Pancreas (tissue), 10 donors: ENCODE results near the gene FEM1A. TPM values are rescaled to one million over a fixed set of nuclear protein-coding genes. Genes with fewer than 3 reads are reported as not detected.
A peak's percentile ranks its signal among the peaks of the same experiment; 100 is the strongest.
"Not testable (repeated sequence)": the region's sequence is repeated elsewhere in the genome, so short reads cannot be mapped to it uniquely, and the experiment has no call there.

ENCODE experiments used
- ATAC-seq, 4 donors: fragments of 200-7000 bp; cut with Tn5 transposase; one replicate each; pipeline versions ENCODE4 v1.8.0 to v1.9.1; 2020; ENCODE audit warnings: mild to moderate bottlenecking in 4 of 4, moderate library complexity in 4 of 4
- DNase-seq, 6 donors: peaks; one replicate each; pipeline ENCODE4 v3.0.0-alpha.2; 2020
- FAIRE-seq: peaks from 2 replicates; lab custom pipeline; 2012; peaks lifted over from hg19 to GRCh38; lab: Jason Lieb, UNC
- H3K27ac ChIP-seq, 4 donors: fragments of 200-600 bp; sonication (generic); 1 replicate in 3 of 4; 2 replicates in 1 of 4; pipeline versions ENCODE4 v1.5.0 to v1.8.0; 2020
- H3K27me3 ChIP-seq, 4 donors: fragments of 200-600 bp; one replicate each; pipeline ENCODE4 v1.8.0; 2021
- H3K36me3 ChIP-seq, 3 donors: fragments of 200-600 bp; sonication (generic) in 1 of 3; one replicate each; pipeline versions ENCODE4 v1.5.0 to v1.8.0; 2020 to 2021
- H3K4me1 ChIP-seq, 3 donors: fragments of 200-600 bp; one replicate each; pipeline ENCODE4 v1.8.0; 2021
- H3K4me3 ChIP-seq, 4 donors: fragments of 200-600 bp; sonication (generic) in 2 of 4; one replicate each; pipeline versions ENCODE4 v1.5.0 to v1.8.0; 2020 to 2021
- H3K9me3 ChIP-seq, 4 donors: fragments of 200-600 bp; one replicate each; pipeline ENCODE4 v1.8.0; 2021
- CTCF ChIP-seq, 4 donors: fragments of 200-600 bp; sonication (generic) in 3 of 4; IDR thresholded peaks; one replicate each; pipeline versions ENCODE4 v1.5.0 to v1.8.0; 2021; ENCODE audit warnings: antibody characterized with exemption in 4 of 4
- WGBS, 2 donors: extraction: QIAGEN DNeasy Blood & Tissue Kit; methylation state at CpG; one replicate each; pipeline ENCODE4 v1.1.7; 2013; 5-methylcytosine and 5-hydroxymethylcytosine counted together
- intact Hi-C, 3 donors: fragments of 100-400 bp; cut with DNase I; formaldehyde crosslinking; loops; one replicate each; pipeline versions ENCODE4 v1.11.1 to v1.14.2; 2022
- polyA plus RNA-seq, 2 donors: library from polyadenylated mRNA; stranded (reverse); fragments of 200-250 nt; gene quantifications; one replicate each; pipeline ENCODE4 v1.2.3, GENCODE V29; 2013
- total RNA-seq, 6 donors: library from RNA; stranded (reverse); fragmentation: NEBNext Ultra II Directional in 4 of 6; extraction: Animal tissue kit (Norgen Biotek cat#: 25700) in 4 of 6; gene quantifications; one replicate each; pipeline versions ENCODE4 v1.2.1 to v1.2.4, GENCODE V29; 2021 to 2023
- donor health status: healthy with polysubstance abuse.
- donor health status: DM: no; HTN: no; CAD: no; lungs with moderate emphysema.
- donor health status: DM: no; HTN: no; CAD: no.
- donor health status: control.
- donor health status: control.
- donor health status: Bipolar disorder and iron deficiency.
- donor health status: DM: yes; HTN: yes; CAD: no.
- donor health status: DM: no; HTN: no; CAD: no.
- donor health status: DM: no; HTN: no; CAD: no.
- donor health status: DM: yes; HTN: yes; CAD: no.

The FEM1A gene
- total and polyA plus RNA-seq, 8 donors, result 3.3 to 9.2 (median 5.9) TPM

GRCh38 chr19:4830332-4830731, 38.8 kb downstream of the FEM1A start:
- intact Hi-C loops, result no loop called here
- WGBS, 2 donors, result 88 to 92% methylated on average over 6 of the region's 6 CpGs
- FAIRE-seq (no peak), DNase-seq (no peak), ATAC-seq (no peak)
- H3K27me3 ChIP-seq, result no peaks in the 10 kb centered on the region
- peak overlapping the region in 2 of 4 donors; percentile 90 to 92 for H3K4me3 ChIP-seq
- TF ChIP-seq CTCF (IDR thresholded peaks at IDR 0.05), result no peak
- peak overlapping the region; percentile 10 to 96 (median 92) for H3K27ac ChIP-seq
- H3K36me3 ChIP-seq, result no peaks in the 10 kb centered on the region
- H3K4me1 ChIP-seq, result peaks cover 6 to 30% (median 8%) of the 10 kb centered on the region in 3 donors
- no peaks in the 10 kb centered on the region for H3K9me3 ChIP-seq

GRCh38 chr19:4830768-4831265, 39.3 kb downstream of the FEM1A start:
- intact Hi-C loops, result no loop called here
- Histone ChIP-seq H3K27ac (peak overlapping the region; percentile 90 to 96 (median 92)), H3K4me3 (peak overlapping the region; percentile 62 to 92 (median 90)), H3K36me3 (no peaks in the 10 kb centered on the region), H3K4me1 (peaks cover 6 to 30% (median 8%) of the 10 kb centered on the region in 3 donors), H3K27me3 (no peaks in the 10 kb centered on the region), H3K9me3 (no peaks in the 10 kb centered on the region)
- DNase-seq, result peak in 1 of 6 donors; percentile 56
- WGBS, 2 donors, result 41 to 59% methylated on average over 6 of the region's 6 CpGs
- TF ChIP-seq CTCF (IDR thresholded peaks at IDR 0.05), result no peak
- FAIRE-seq, result no peak
- ATAC-seq, result peak; percentile 6 to 34 (median 10)

- intact Hi-C loops, result no loop called here
- no peak for TF ChIP-seq CTCF (IDR thresholded peaks at IDR 0.05)
- DNase-seq (peak; percentile 67 to 87 (median 75)), FAIRE-seq (no peak), ATAC-seq (peak; percentile 77 to 88 (median 85))
- H3K9me3 ChIP-seq, result no peaks in the 10 kb centered on the region
- H3K4me1 ChIP-seq, result peaks cover 6 to 30% (median 8%) of the 10 kb centered on the region in 3 donors
- H3K4me3 ChIP-seq, result peak within 1 kb of the TSS; percentile 62 to 92 (median 90)
- H3K27ac ChIP-seq, result peak within 1 kb of the TSS; percentile 90 to 96 (median 92)
- WGBS, 2 donors, result 0 to 1% methylated on average over 23 to 52 of the region's 52 CpGs
- H3K36me3 ChIP-seq, result no peaks in the 10 kb centered on the region
- no peaks in the 10 kb centered on the region for H3K27me3 ChIP-seq
Measured at GRCh38 chr19:4831304-4831978, 39.9 kb downstream of the FEM1A start, which contains the start of gene TICAM1. TSS of gene TICAM1 (minus strand) at chr19:4831712. CDS start at chr19:4818377, 13,335 bp downstream.

- H3K36me3 ChIP-seq, FAIRE-seq, intact Hi-C loops, H3K9me3 ChIP-seq, ATAC-seq, H3K27me3 ChIP-seq, DNase-seq: not testable (repeated sequence)
- peaks cover 6 to 30% (median 8%) of the 10 kb centered on the region in 3 donors for H3K4me1 ChIP-seq
- H3K27ac ChIP-seq, result peak overlapping the region; percentile 90 to 96 (median 92)
- WGBS, 2 donors, result 20 to 23% methylated on average over 9 of the region's 9 CpGs
- H3K4me3 ChIP-seq, result peak overlapping the region; percentile 62 to 92 (median 90)
Measured at GRCh38 chr19:4831979-4832340, 40.4 kb downstream of the FEM1A start.

- H3K4me3 ChIP-seq, result no peak overlapping the region
- H3K4me1 ChIP-seq, result peaks cover 6 to 28% (median 8%) of the 10 kb centered on the region in 3 donors
- 72 to 74% methylated on average over 5 of the region's 5 CpGs for WGBS, 2 donors
- H3K27ac ChIP-seq, result no peak overlapping the region
- intact Hi-C loops, result no loop called here
- H3K36me3 ChIP-seq, result no peaks in the 10 kb centered on the region
- FAIRE-seq (no peak), DNase-seq (no peak), ATAC-seq (no peak)
- H3K27me3 ChIP-seq, result no peaks in the 10 kb centered on the region
- no peaks in the 10 kb centered on the region for H3K9me3 ChIP-seq
- TF ChIP-seq CTCF (IDR thresholded peaks at IDR 0.05), result no peak
Measured at GRCh38 chr19:4832776-4833175, 41.2 kb downstream of the FEM1A start.
